Progenitor cell of endocrine pancreas (in vitro differentiated cells): Measurements from ENCODE around the gene RAB5B. TPM values are rescaled to one million over a fixed set of nuclear protein-coding genes. Genes with fewer than 3 reads are reported as not detected.

Source experiments
- DNase-seq: peaks from one replicate; pipeline ENCODE4 v3.0.0; 2021; ENCODE audit warnings: low spot score; ENCODE audit not compliant: unreplicated experiment
- H3K27ac Mint-ChIP-seq: 2 replicates; pipeline ENCODE4 v1.8.0; 2021; ENCODE audit warnings: mild to moderate bottlenecking, moderate library complexity, mixed read lengths
- H3K27me3 Mint-ChIP-seq: 2 replicates; pipeline ENCODE4 v1.8.0; 2021; ENCODE audit warnings: mixed read lengths
- H3K36me3 Mint-ChIP-seq: 2 replicates; pipeline ENCODE4 v1.8.0; 2022; ENCODE audit warnings: mixed read lengths; ENCODE audit not compliant: insufficient read depth
- H3K4me1 Mint-ChIP-seq: 2 replicates; pipeline ENCODE4 v1.8.0; 2021; ENCODE audit warnings: low read depth, mixed read lengths
- H3K4me3 Mint-ChIP-seq: 2 replicates; pipeline ENCODE4 v1.8.0; 2021; ENCODE audit warnings: low read depth, mild to moderate bottlenecking, moderate library complexity, mixed read lengths
- H3K9me3 Mint-ChIP-seq: 2 replicates; pipeline ENCODE4 v1.8.0; 2021; ENCODE audit warnings: low read depth, mixed read lengths
- total RNA-seq: library from RNA; stranded (reverse); gene quantifications from 2 replicates; pipeline ENCODE4 v1.2.1, GENCODE V29; 2021
- TF ChIP-seq, protein P1 (sequence below): fragments of 200-600 bp; sonication (generic); IDR thresholded peaks from one replicate; pipeline ENCODE4 v1.5.0; 2021; ENCODE audit warnings: antibody characterized with exemption, mild to moderate bottlenecking; ENCODE audit not compliant: unreplicated experiment

Gene RAB5B
- total RNA-seq, 1 donor from 2014 or later = 116 TPM

DNA sequence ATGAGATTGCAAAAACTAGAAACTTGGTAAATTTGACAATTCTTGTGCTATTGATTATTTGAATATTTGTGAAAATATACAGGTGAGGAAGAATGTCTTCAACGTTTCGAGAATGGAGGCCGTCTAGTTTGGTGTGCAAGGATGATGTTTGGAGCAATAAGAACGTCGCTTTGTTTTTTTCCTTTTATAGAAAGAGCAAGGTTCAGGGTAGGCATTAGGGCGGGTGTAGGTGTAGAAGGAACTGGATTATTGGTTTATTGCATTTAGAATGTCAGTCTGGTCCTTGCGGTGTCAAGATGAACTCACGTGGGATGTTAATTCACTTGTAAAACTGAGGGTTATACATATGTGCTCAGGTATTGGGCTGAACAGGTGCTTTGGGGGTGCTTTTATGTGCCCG, 69.0 kb downstream of the RAB5B start:
- DNase-seq = no peak
- TF ChIP-seq, protein P1, sequence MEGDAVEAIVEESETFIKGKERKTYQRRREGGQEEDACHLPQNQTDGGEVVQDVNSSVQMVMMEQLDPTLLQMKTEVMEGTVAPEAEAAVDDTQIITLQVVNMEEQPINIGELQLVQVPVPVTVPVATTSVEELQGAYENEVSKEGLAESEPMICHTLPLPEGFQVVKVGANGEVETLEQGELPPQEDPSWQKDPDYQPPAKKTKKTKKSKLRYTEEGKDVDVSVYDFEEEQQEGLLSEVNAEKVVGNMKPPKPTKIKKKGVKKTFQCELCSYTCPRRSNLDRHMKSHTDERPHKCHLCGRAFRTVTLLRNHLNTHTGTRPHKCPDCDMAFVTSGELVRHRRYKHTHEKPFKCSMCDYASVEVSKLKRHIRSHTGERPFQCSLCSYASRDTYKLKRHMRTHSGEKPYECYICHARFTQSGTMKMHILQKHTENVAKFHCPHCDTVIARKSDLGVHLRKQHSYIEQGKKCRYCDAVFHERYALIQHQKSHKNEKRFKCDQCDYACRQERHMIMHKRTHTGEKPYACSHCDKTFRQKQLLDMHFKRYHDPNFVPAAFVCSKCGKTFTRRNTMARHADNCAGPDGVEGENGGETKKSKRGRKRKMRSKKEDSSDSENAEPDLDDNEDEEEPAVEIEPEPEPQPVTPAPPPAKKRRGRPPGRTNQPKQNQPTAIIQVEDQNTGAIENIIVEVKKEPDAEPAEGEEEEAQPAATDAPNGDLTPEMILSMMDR = no peak
- Mint-ChIP-seq H3K4me3 (peak overlapping the region; percentile 98), H3K27me3 (no peaks in the 10 kb centered on the region), H3K4me1 (peaks cover 19% of the 10 kb centered on the region), H3K36me3 (peaks cover 11% of the 10 kb centered on the region), H3K9me3 (no peaks in the 10 kb centered on the region), H3K27ac (peak overlapping the region; percentile 98)

Other genes starting within 250 kb of the RAB5B start
- 407 and 432 TPM in 2 replicates for gene CD63, start 245.1 kb upstream of the RAB5B start, total RNA-seq
- gene GDF11, start 231.0 kb upstream of the RAB5B start, total RNA-seq = 42.8 and 50.3 TPM in 2 replicates
- 85.7 and 91.0 TPM in 2 replicates for gene SARNP, start 156.4 kb upstream of the RAB5B start, total RNA-seq
- 36.5 and 40.5 TPM in 2 replicates for gene ORMDL2, start 156.0 kb upstream of the RAB5B start, total RNA-seq
- 37.6 and 38.6 TPM in 2 replicates for gene DNAJC14, start 144.5 kb upstream of the RAB5B start, total RNA-seq
- gene MMP19, start 131.1 kb upstream of the RAB5B start, total RNA-seq = 0.62 and 0.89 TPM in 2 replicates
- 38.0 and 42.8 TPM in 2 replicates for gene PYM1, start 46.2 kb upstream of the RAB5B start, total RNA-seq
- gene DGKA, start 42.9 kb upstream of the RAB5B start, total RNA-seq = 10.2 and 16.8 TPM in 2 replicates
- gene PMEL, start 8.0 kb upstream of the RAB5B start, total RNA-seq = 3.7 and 6.3 TPM in 2 replicates
- gene CDK2, start 7.2 kb upstream of the RAB5B start, total RNA-seq = 62.1 and 66.9 TPM in 2 replicates
- gene SUOX, start 23.2 kb downstream of the RAB5B start, total RNA-seq = 44.8 and 45.6 TPM in 2 replicates
- 20.6 and 21.0 TPM in 2 replicates for gene IKZF4, start 47.0 kb downstream of the RAB5B start, total RNA-seq
- gene RPS26, start 67.8 kb downstream of the RAB5B start, total RNA-seq = 30.2 and 39.3 TPM in 2 replicates
- gene ERBB3, start 106.1 kb downstream of the RAB5B start, total RNA-seq = 206 and 221 TPM in 2 replicates
- 103 and 106 TPM in 2 replicates for gene PA2G4, start 130.5 kb downstream of the RAB5B start, total RNA-seq
- 3,912 and 3,916 TPM in 2 replicates for gene RPL41, start 142.6 kb downstream of the RAB5B start, total RNA-seq
- 12.0 and 13.8 TPM in 2 replicates for gene ZC3H10, start 144.2 kb downstream of the RAB5B start, total RNA-seq
- 102 TPM in 2 replicates for gene ESYT1, start 154.2 kb downstream of the RAB5B start, total RNA-seq
- 169 and 172 TPM in 2 replicates for gene MYL6B, start 178.5 kb downstream of the RAB5B start, total RNA-seq
- gene MYL6, start 184.3 kb downstream of the RAB5B start, total RNA-seq = 1,155 and 1,178 TPM in 2 replicates
- gene SMARCC2, start 215.4 kb downstream of the RAB5B start, total RNA-seq = 202 and 207 TPM in 2 replicates
- gene RNF41, start 247.8 kb downstream of the RAB5B start, total RNA-seq = 50.0 and 50.8 TPM in 2 replicates